H7 (cell line): ENCODE data around the gene HENMT1. TPM values are rescaled to one million over a fixed set of nuclear protein-coding genes. Genes with fewer than 3 reads are reported as not detected.

ENCODE experiments used
- DNase-seq: peaks from one replicate; pipeline ENCODE4 v3.0.0; 2012
- H3K27me3 ChIP-seq: 2 replicates; pipeline ENCODE4 v1.6.0; 2011; ENCODE audit warnings: mild to moderate bottlenecking, low read length; ENCODE audit not compliant: control insufficient read depth, insufficient read depth
- H3K36me3 ChIP-seq: replicated peaks from 2 replicates; pipeline ENCODE4 v1.5.1; 2011; ENCODE audit warnings: low read length; ENCODE audit not compliant: control insufficient read depth, insufficient read depth
- H3K4me3 ChIP-seq: 2 replicates; pipeline ENCODE4 v1.5.1; 2011; ENCODE audit warnings: low read depth, mild to moderate bottlenecking, control low read depth, low read length, moderate library complexity; ENCODE audit not compliant: insufficient read depth
- total RNA-seq: library from RNA; depleted of rRNA; stranded (reverse); fragments of >200 nt; shearing (Covaris generic); gene quantifications from 2 replicates; pipeline ENCODE4 v1.2.3, GENCODE V29; 2014; rRNA removed

Gene HENMT1
- total RNA-seq, 1 experiment from 2014 or later, result 17.5 TPM

- no peak for DNase-seq
- no peaks in the 10 kb centered on the region for H3K36me3 ChIP-seq
- H3K4me3 ChIP-seq, result no peak overlapping the region
- no peaks in the 10 kb centered on the region for H3K27me3 ChIP-seq
Observed at GRCh38 chr1:108617724-108618056, 43.2 kb downstream of the HENMT1 start.

- Histone ChIP-seq H3K27me3 (no peaks in the 10 kb centered on the region), H3K4me3 (no peak overlapping the region), H3K36me3 (no peaks in the 10 kb centered on the region)
- no peak for DNase-seq
Observed at GRCh38 chr1:108617008-108617723, 43.7 kb downstream of the HENMT1 start.

GRCh38 chr1:108615544-108615943 lies 45.3 kb downstream of the HENMT1 start:
- Histone ChIP-seq H3K36me3 (no peaks in the 10 kb centered on the region), H3K4me3 (no peak overlapping the region), H3K27me3 (no peaks in the 10 kb centered on the region)
- no peak for DNase-seq

- H3K36me3 ChIP-seq, result no peaks in the 10 kb centered on the region
- DNase-seq, result no peak
- no peaks in the 10 kb centered on the region for H3K27me3 ChIP-seq
- H3K4me3 ChIP-seq, result no peak overlapping the region
Observed at GRCh38 chr1:108612496-108612895, 48.4 kb downstream of the HENMT1 start.

- Histone ChIP-seq H3K27me3 (no peaks in the 10 kb centered on the region), H3K36me3 (no peaks in the 10 kb centered on the region), H3K4me3 (no peak overlapping the region)
- DNase-seq, result no peak
Observed at GRCh38 chr1:108611984-108612383, 48.9 kb downstream of the HENMT1 start.

GRCh38 chr1:108610073-108610472 lies 50.8 kb downstream of the HENMT1 start:
- DNase-seq, result no peak
- H3K27me3 ChIP-seq, result no peaks in the 10 kb centered on the region
- H3K36me3 ChIP-seq, result no peaks in the 10 kb centered on the region
- H3K4me3 ChIP-seq, result no peak overlapping the region

GRCh38 chr1:108609483-108610049 lies 51.3 kb downstream of the HENMT1 start:
- Histone ChIP-seq H3K36me3 (no peaks in the 10 kb centered on the region), H3K27me3 (no peaks in the 10 kb centered on the region), H3K4me3 (no peak overlapping the region)
- no peak for DNase-seq

GRCh38 chr1:108606478-108606877 lies 54.4 kb downstream of the HENMT1 start:
- DNase-seq, result no peak
- Histone ChIP-seq H3K4me3 (no peak overlapping the region), H3K36me3 (no peaks in the 10 kb centered on the region), H3K27me3 (no peaks in the 10 kb centered on the region)

GRCh38 chr1:108605633-108606032 lies 55.3 kb downstream of the HENMT1 start:
- H3K4me3 ChIP-seq, result no peak overlapping the region
- no peaks in the 10 kb centered on the region for H3K36me3 ChIP-seq
- DNase-seq, result no peak
- H3K27me3 ChIP-seq, result no peaks in the 10 kb centered on the region

- Histone ChIP-seq H3K36me3 (no peaks in the 10 kb centered on the region), H3K27me3 (no peaks in the 10 kb centered on the region), H3K4me3 (no peak overlapping the region)
- no peak for DNase-seq
Observed at GRCh38 chr1:108601708-108602410, 59.0 kb downstream of the HENMT1 start.

- DNase-seq, result no peak
- Histone ChIP-seq H3K36me3 (no peaks in the 10 kb centered on the region), H3K4me3 (no peak overlapping the region), H3K27me3 (no peaks in the 10 kb centered on the region)
Observed at GRCh38 chr1:108600504-108600903, 60.4 kb downstream of the HENMT1 start.

GRCh38 chr1:108598340-108598739 lies 62.6 kb downstream of the HENMT1 start:
- H3K36me3 ChIP-seq, result no peaks in the 10 kb centered on the region
- no peaks in the 10 kb centered on the region for H3K27me3 ChIP-seq
- no peak overlapping the region for H3K4me3 ChIP-seq
- no peak for DNase-seq

Other genes starting within 250 kb of the HENMT1 start
- not detected in 2 replicates for gene NBPF6, start 210.8 kb downstream of the HENMT1 start, total RNA-seq
- gene EEIG2, start 101.0 kb downstream of the HENMT1 start, total RNA-seq, result 25.1 and 39.6 TPM in 2 replicates
- 31.9 and 41.3 TPM in 2 replicates for gene PRPF38B, start 31.2 kb upstream of the HENMT1 start, total RNA-seq
- gene FNDC7, start 51.8 kb upstream of the HENMT1 start, total RNA-seq, result 0.03 and 0.33 TPM in 2 replicates
- gene STXBP3, start 85.6 kb upstream of the HENMT1 start, total RNA-seq, result 31.0 and 45.7 TPM in 2 replicates
- not detected in 2 replicates for gene AKNAD1, start 196.0 kb upstream of the HENMT1 start, total RNA-seq
- 31.2 and 34.5 TPM in 2 replicates for gene GPSM2, start 215.9 kb upstream of the HENMT1 start, total RNA-seq